Mucosa of rectum (tissue), 2 donors: ENCODE measurements around the gene ZNF597.
A peak's percentile ranks its signal among the peaks of the same experiment; 100 is the strongest.

Source experiments
- H3K27ac ChIP-seq, 2 donors: one replicate each; pipeline ENCODE4 v1.7.0; 2013; ENCODE audit warnings: inconsistent platforms in 2 of 2, low read depth in 2 of 2, low read length in 2 of 2
- H3K27me3 ChIP-seq, 2 donors: one replicate each; pipeline ENCODE4 v1.7.0; 2013; ENCODE audit warnings: low read length in 2 of 2; ENCODE audit not compliant: control insufficient read depth in 2 of 2, insufficient read depth in 2 of 2
- H3K36me3 ChIP-seq, 2 donors: one replicate each; pipeline ENCODE4 v1.7.0; 2013; ENCODE audit warnings: low read length in 2 of 2; ENCODE audit not compliant: control insufficient read depth in 2 of 2, insufficient read depth in 2 of 2
- H3K4me1 ChIP-seq, 2 donors: one replicate each; pipeline ENCODE4 v1.7.0; 2013; ENCODE audit warnings: low read length in 2 of 2, mild to moderate bottlenecking in 1 of 2; ENCODE audit not compliant: control insufficient read depth in 2 of 2, insufficient read depth in 2 of 2
- H3K4me3 ChIP-seq, 2 donors: one replicate each; pipeline ENCODE4 v1.7.0; 2013; ENCODE audit warnings: low read length in 2 of 2
- H3K9ac ChIP-seq, 2 donors: one replicate each; pipeline ENCODE4 v1.7.0; 2013; ENCODE audit warnings: low read length in 2 of 2, low read depth in 1 of 2, mild to moderate bottlenecking in 1 of 2
- H3K9me3 ChIP-seq, 2 donors: one replicate each; pipeline ENCODE4 v1.7.0; 2013; ENCODE audit warnings: low read length in 2 of 2; ENCODE audit not compliant: control insufficient read depth in 2 of 2
- donor health status: healthy.
- donor health status: Normal muscosa, but diverticular disease.

The ZNF597 gene

GRCh38 chr16:3484318-3485096 is 41.2 kb upstream of the ZNF597 start:
- H3K27ac ChIP-seq: no peak overlapping the region
- H3K4me3 ChIP-seq: no peak overlapping the region
- no peaks in the 10 kb centered on the region for H3K27me3 ChIP-seq
- no peaks in the 10 kb centered on the region for H3K9me3 ChIP-seq
- H3K9ac ChIP-seq: no peak overlapping the region
- H3K4me1 ChIP-seq: no peaks in the 10 kb centered on the region
- H3K36me3 ChIP-seq: peaks cover 62 to 70% of the 10 kb centered on the region in 2 donors

DNA sequence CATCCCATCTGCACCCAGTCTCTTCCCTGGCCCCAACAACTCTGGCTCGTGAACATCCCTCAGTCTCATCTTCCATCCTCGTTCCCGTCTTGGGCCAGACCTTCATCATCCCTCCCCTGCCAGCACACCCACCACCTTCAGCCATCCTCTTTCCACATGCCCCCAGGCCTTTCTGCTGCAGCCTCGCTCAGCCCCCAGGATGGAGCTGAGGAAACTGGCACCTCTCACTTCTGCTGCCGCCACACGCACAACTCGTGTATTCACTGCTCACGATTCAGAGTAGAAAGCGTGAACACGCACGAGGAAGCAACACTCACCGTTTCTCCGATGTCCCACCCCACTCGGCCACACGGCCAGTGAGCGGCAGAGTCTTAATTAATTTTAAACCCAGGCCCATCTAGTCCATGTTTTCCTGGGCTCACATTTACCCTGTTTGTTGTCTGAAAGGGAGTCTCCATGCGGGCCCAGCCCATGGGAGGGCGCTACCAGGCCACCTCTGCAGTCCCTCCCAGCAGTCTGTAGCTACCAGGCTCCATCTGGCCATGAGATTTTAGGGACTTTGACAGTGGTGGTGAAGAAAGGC is 39.4 kb upstream of the ZNF597 start:
- no peak overlapping the region for H3K9ac ChIP-seq
- peaks cover 66 to 75% of the 10 kb centered on the region in 2 donors for H3K36me3 ChIP-seq
- H3K4me3 ChIP-seq: no peak overlapping the region
- H3K4me1 ChIP-seq: peaks cover 7 to 8% of the 10 kb centered on the region in 2 donors
- H3K9me3 ChIP-seq: no peaks in the 10 kb centered on the region
- no peaks in the 10 kb centered on the region for H3K27me3 ChIP-seq
- no peak overlapping the region for H3K27ac ChIP-seq

DNA sequence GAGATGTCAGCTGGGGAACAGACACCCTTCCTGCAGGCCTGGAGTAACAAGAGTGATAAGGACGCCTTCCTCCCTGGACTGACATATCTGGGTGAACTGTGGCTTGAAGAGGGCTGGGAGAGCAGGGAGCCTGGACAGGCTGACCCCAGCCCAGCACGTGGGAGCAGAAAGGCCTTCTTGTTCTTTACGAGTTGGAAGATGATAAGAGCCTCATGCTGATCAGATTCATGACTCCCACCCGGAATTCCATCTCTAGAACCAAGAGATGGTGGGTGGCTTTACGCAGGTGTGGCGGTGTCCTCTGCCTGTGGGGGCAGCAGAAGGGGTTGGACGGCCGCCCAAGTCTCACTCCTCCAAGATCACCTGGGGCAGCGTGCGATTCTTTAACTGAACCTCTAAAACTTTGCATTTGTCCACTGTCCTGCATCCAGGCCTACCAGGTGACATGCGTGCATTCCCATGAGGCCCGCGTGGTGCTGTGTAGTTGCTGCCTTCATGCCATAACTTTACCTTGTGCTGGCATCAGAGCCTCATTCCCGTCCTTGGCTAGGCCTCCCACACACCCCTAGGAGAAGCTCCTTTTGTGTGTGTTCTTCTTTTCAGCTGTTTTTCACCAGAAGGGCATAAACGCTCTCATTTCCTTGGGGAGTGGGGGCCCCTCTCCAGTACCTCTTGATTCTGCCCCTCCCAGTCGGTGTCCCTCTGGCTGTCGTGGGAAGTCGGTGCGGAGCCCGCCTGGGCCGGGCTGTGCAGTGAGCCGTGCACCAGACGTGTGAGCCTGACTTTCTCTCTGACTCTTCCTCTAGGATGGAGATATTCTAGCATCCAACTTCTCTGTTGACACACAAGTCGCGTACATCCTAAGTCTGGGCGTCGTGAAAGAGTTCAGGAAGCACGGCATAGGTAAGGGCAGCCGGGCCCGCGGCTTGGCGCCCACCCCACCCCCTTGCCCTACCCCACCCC is 38.7 kb upstream of the ZNF597 start:
- H3K27ac ChIP-seq: no peak overlapping the region
- no peaks in the 10 kb centered on the region for H3K27me3 ChIP-seq
- no peak overlapping the region for H3K9ac ChIP-seq
- H3K9me3 ChIP-seq: no peaks in the 10 kb centered on the region
- peaks cover 7 to 8% of the 10 kb centered on the region in 2 donors for H3K4me1 ChIP-seq
- H3K36me3 ChIP-seq: peaks cover 64 to 73% of the 10 kb centered on the region in 2 donors
- H3K4me3 ChIP-seq: no peak overlapping the region

- Histone ChIP-seq H3K27ac (no peak overlapping the region), H3K9me3 (no peaks in the 10 kb centered on the region), H3K27me3 (no peaks in the 10 kb centered on the region), H3K4me1 (peaks cover 7 to 9% of the 10 kb centered on the region in 2 donors), H3K9ac (no peak overlapping the region), H3K4me3 (no peak overlapping the region), H3K36me3 (peaks cover 57 to 73% of the 10 kb centered on the region in 2 donors)
Measured at GRCh38 chr16:3480901-3481695, 37.8 kb upstream of the ZNF597 start.

- peaks cover 7 to 18% of the 10 kb centered on the region in 2 donors for H3K4me1 ChIP-seq
- no peaks in the 10 kb centered on the region for H3K27me3 ChIP-seq
- no peak overlapping the region for H3K27ac ChIP-seq
- no peak overlapping the region for H3K4me3 ChIP-seq
- peaks cover 44 to 59% of the 10 kb centered on the region in 2 donors for H3K36me3 ChIP-seq
- H3K9me3 ChIP-seq: no peaks in the 10 kb centered on the region
- no peak overlapping the region for H3K9ac ChIP-seq
Measured at GRCh38 chr16:3479654-3480216, 36.4 kb upstream of the ZNF597 start.

- Histone ChIP-seq H3K4me1 (peaks cover 7 to 19% of the 10 kb centered on the region in 2 donors), H3K36me3 (peaks cover 30 to 46% of the 10 kb centered on the region in 2 donors)
Measured at GRCh38 chr16:3478242-3478925, 35.1 kb upstream of the ZNF597 start.

GRCh38 chr16:3476409-3476808 is 33.1 kb upstream of the ZNF597 start:
- Histone ChIP-seq H3K4me3 (no peak overlapping the region), H3K27me3 (no peaks in the 10 kb centered on the region), H3K9me3 (no peaks in the 10 kb centered on the region), H3K4me1 (peaks cover 7 to 21% of the 10 kb centered on the region in 2 donors), H3K27ac (peak overlapping the region in 1 of 2 donors; percentile 43), H3K36me3 (peaks cover 12 to 28% of the 10 kb centered on the region in 2 donors), H3K9ac (no peak overlapping the region)

More at GRCh38 chr16:3478242-3478925, 35.1 kb upstream of the ZNF597 start:
- Histone ChIP-seq H3K27ac (peak overlapping the region in 1 of 2 donors; percentile 58), H3K9ac (no peak overlapping the region), H3K27me3 (no peaks in the 10 kb centered on the region), H3K4me3 (no peak overlapping the region), H3K9me3 (no peaks in the 10 kb centered on the region)

DNA sequence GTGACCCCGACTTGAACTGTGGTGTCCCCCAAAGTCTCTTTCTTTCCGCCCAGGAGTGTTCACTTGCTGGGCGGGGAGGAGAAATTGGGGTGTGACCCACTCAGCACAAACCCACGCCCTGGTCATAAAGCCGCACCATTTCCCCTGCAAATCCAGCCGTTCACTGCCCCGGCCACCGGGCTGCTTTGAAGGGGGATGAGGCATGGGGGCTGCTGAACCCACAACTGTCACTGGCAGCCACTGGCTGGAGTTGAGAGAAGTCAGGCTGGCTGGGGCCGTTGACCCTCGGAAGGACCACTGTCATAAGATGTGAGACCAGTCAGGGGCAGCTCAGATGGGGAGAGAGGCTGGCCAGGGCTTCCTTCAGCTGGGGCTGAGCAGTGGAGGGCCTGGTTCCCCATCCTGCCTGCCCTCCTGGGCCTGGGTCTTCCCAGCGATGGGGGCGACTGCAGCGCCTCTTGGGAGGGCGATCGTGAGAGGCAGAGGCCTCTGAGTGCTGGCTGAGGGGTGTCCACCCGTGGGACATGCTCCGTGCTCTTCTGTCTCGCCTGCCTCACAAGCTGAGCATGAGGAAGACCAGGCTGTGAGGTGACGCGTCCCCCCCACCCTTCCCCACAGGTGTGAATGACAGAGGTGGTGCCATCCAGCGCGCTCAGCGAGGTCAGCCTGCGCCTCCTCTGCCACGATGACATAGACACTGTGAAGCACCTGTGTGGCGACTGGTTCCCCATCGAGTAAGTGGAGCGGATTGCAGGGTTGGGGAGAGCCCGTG is 32.5 kb upstream of the ZNF597 start:
- H3K9me3 ChIP-seq: no peaks in the 10 kb centered on the region
- H3K4me3 ChIP-seq: peak overlapping the region in 1 of 2 donors; percentile 46
- H3K27ac ChIP-seq: peak overlapping the region; percentile 43 to 68
- H3K27me3 ChIP-seq: no peaks in the 10 kb centered on the region
- peaks cover 11 to 22% of the 10 kb centered on the region in 2 donors for H3K36me3 ChIP-seq
- H3K4me1 ChIP-seq: peaks cover 7 to 21% of the 10 kb centered on the region in 2 donors
- H3K9ac ChIP-seq: peak overlapping the region in 1 of 2 donors; percentile 7
